Measurements from ENCODE around the gene TMEM267.
"Not testable (repeated sequence)": the region's sequence is repeated elsewhere in the genome, so short reads cannot be mapped to it uniquely, and the experiment has no call there.

TMEM267 gene

DNA sequence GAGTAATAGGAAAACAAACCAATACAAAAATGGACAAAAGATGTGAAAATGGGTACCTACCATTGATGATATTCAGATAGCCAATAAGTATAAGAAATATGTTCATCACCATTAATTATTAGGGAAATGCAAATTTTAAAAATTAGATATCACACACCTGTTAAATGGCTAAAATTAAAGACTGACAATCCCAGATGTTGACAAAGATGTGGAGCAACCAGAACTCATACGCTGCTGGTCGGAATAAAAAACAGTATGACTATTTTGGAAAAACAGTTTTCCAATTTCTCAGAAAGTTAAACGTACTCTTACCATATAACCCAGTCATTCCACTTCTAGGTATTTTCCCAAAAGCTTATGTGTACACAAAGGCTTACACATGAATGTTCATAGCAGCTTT lies 27.1 kb downstream of the TMEM267 start:
- no peak for DNase-seq (ENCODE audit: low spot score)

- not testable (repeated sequence) for DNase-seq (ENCODE audit: low spot score)
Observed at GRCh38 chr5:43441575-43441974, 42.1 kb downstream of the TMEM267 start.

DNA sequence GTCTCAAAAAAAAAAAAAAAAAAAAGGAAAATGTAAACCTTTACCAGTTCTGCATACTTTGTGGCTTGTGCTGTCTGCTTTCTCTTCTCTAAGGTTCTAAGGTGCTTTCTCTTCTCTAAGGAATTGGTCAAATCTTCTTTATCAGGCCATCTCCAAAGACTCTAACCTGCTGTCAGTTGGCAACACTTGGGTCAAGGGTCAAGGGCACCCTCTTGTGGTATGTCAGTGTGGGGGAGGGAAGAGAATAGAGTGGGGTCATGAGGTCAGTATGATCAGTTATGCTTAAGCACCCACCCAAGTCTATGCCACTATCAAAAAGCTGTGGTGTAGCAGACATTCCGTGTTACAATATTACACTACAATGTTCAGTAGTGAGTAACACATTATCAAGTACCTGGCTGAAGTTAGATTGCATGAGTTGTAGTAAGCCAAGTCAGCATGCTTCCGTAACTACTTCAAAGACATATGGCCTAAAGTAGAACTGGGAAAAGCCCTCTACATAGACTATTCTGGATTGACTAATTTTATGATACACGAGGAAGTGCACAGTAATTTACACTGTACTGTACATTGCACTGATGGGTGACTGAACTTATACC lies 46.5 kb downstream of the TMEM267 start:
- DNase-seq (ENCODE audit: low spot score): no peak

GRCh38 chr5:43433382-43433781 lies 50.3 kb downstream of the TMEM267 start:
- DNase-seq (ENCODE audit: low spot score): no peak

- no peak for DNase-seq (ENCODE audit: low spot score)
Observed at GRCh38 chr5:43432486-43433375, 50.9 kb downstream of the TMEM267 start.

DNA sequence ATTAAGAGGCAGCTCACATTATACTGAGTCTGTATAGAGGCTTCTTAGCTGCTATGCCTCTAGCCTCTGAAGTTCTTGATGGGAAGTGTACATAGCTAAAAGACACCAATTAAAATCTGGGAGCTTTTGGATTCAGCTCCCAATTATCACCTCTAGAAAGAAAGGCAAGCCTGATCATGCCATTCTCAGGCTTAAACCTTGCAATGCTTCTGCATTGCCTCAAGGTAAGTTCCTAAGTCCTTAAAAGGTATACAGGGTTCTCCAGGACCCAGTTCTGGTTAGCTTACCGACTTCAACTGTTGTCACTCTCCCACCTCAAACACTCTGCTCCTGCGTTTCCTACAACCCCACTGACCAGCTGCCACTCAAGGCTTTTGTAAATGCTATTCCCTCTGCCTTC lies 54.0 kb downstream of the TMEM267 start:
- no peak for DNase-seq (ENCODE audit: low spot score)

- no peak for DNase-seq (ENCODE audit: low spot score)
Observed at GRCh38 chr5:43429016-43429415, 54.6 kb downstream of the TMEM267 start.

GRCh38 chr5:43427306-43427705 lies 56.4 kb downstream of the TMEM267 start:
- no peak for DNase-seq (ENCODE audit: low spot score)

- no peak for DNase-seq (ENCODE audit: low spot score)
Observed at GRCh38 chr5:43425983-43426382, 57.7 kb downstream of the TMEM267 start.

GRCh38 chr5:43423086-43423485 lies 60.6 kb downstream of the TMEM267 start:
- DNase-seq (ENCODE audit: low spot score): not testable (repeated sequence)

DNA sequence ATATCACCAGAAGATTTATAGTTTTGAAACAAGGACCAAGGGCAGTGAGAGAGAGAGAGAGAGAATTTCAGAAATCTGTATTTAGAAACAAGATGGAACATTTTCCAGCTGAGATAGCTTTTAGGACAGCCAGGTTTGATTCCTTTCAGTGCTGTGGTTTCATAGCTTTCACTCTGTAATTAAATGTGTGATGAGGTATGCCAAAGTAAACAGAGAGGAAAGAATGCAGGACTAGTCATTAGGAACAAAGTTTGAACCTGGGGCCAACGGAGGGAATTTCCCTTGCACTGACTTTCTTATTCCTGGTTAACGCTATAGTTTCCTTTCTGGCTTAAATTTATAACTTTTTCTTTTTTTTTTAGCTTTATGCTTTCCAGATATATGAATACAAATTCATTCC lies 61.5 kb downstream of the TMEM267 start:
- DNase-seq (ENCODE audit: low spot score): no peak

DNA sequence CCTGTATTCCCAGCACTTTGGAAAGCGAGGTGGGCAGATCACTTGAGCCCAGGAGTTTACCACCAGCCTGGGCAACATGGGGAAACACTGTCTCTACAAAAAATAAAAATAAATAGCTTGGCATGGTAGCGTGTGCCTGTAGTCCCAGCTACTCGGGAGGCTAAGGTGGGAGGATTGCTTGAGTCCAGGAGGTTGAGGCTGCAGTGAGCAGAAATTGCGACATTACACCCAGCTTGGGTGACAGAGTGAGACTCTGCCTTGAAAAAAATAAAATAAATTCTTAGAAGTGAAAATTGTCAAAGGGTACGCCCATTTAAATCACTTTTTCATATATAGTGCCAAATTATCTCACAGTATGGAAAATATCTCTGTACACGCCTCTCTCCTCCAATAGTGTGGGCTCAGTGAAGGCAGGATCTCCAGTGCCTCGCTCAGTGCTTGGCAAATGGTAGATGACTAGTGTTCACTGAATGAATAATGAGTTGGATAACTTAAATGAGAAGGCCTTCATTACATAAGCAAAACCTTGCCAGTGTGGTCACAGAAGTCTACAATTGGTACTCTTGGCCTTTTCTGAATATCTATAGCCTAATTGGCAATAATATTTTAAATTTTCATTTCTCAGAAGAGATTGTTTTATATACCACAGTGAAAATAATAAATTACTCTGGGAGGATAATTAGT lies 62.1 kb downstream of the TMEM267 start:
- DNase-seq (ENCODE audit: low spot score): no peak

GRCh38 chr5:43420241-43420640 lies 63.4 kb downstream of the TMEM267 start:
- DNase-seq (ENCODE audit: low spot score): no peak

- no peak for DNase-seq (ENCODE audit: low spot score)
Observed at GRCh38 chr5:43418561-43418960, 65.1 kb downstream of the TMEM267 start.

DNA sequence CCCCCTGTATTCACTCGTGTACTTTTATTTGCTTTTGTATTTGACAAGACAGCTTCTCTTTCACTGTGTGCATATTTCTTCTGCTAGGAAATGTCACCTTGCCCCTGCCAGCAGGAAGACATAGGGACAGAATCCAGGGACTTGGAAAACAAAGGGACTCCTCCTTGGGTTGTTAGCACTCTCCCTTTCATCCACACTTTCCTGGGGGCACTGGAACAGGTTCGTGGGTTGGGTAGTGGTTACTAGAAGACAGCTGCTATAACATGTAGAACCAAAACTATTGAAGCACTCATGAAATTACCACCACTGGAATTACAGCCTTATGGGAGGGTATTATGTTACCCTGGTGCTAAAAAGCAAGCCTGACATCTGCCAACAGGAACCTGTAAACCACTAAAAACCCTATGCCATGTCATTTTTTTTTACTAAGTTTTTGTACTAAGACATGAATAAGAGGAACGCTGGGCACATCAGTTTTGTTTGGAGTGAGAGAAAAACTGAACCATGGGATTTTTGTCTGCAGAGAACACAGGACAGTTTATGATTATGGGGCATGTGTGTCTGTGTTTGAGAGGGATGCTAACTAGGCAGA lies 66.8 kb downstream of the TMEM267 start:
- DNase-seq (ENCODE audit: low spot score): no peak

GRCh38 chr5:43415935-43416802 lies 67.5 kb downstream of the TMEM267 start:
- DNase-seq (ENCODE audit: low spot score): no peak

- no peak for DNase-seq (ENCODE audit: low spot score)
Observed at GRCh38 chr5:43413966-43414365, 69.7 kb downstream of the TMEM267 start.

GRCh38 chr5:43412644-43413043 lies 71.0 kb downstream of the TMEM267 start:
- DNase-seq (ENCODE audit: low spot score): no peak

DNA sequence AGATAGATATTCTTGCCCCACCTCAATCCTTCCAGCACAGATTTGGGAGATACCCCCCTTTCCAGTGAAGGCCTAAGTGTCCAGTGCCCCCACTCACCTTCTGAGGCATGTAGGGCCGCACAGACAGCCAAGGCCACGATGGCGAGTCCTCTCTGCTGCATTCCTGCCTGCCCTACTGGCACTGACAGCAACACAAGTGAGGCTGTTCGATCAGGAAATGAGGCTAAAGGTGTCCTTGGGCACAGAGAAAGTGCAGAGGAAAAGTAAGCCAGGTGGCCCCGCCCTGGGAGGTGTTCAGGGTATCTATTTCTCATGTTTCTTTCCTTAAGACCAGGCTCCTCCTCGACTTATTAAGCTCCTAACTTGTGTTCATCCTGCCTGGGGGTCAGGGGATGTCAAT lies 71.5 kb downstream of the TMEM267 start, which contains the start of gene CCL28:
TSS of gene CCL28 (minus strand) at position 236 of the 400 bp plus-strand sequence. CDS start at position 161, 75 bp downstream.
- no peak for DNase-seq (ENCODE audit: low spot score)

- no peak for DNase-seq (ENCODE audit: low spot score)
Observed at GRCh38 chr5:43411495-43411894, 72.2 kb downstream of the TMEM267 start.

DNA sequence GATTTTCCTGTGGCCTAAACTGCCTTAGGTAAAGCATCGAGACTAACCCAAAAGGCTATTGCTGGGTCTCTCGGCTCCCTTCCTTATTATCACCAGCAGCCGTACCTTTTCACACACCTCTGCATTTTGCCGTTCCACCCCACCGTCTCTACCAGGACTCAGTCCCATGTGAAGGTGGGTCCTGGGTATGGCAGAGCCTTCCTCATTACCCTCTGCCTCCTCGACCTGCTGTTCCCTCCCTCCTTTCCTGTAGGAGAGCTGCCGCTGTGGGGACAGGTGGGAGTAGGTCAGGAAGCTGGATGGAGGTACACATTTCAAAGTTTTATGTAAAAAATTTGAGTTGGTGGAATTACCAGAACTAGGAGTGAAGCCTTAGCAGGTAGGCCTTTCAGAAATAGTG lies 73.3 kb downstream of the TMEM267 start:
- DNase-seq (ENCODE audit: low spot score): no peak
